Activated CD4-positive, alpha-beta T cell treated with anti-CD3 and anti-CD28 coated beads, Interleukin-2, amount 50 U/mL, for 16 hours (primary cell): ENCODE results near the gene PRKCA.
A peak's percentile ranks its signal among the peaks of the same experiment; 100 is the strongest.

Experiments
- DNase-seq: peaks from one replicate; pipeline ENCODE4 v3.0.0-alpha.2; 2020

The PRKCA gene

GRCh38 chr17:66859353-66859752 lies 556.9 kb downstream of the PRKCA start:
- DNase-seq, result no peak

GRCh38 chr17:66860204-66860603 lies 557.8 kb downstream of the PRKCA start:
- peak; percentile 8 for DNase-seq
